HG03354 (cell line): ENCODE results near the gene MON1B.

Experiments
- ATAC-seq: cut with Tn5 transposase; IDR thresholded peaks from one replicate; pipeline ENCODE4 v1.9.1; 2021; ENCODE audit warnings: mild to moderate bottlenecking; ENCODE audit not compliant: unreplicated experiment, poor library complexity, severe bottlenecking

The MON1B gene

DNA sequence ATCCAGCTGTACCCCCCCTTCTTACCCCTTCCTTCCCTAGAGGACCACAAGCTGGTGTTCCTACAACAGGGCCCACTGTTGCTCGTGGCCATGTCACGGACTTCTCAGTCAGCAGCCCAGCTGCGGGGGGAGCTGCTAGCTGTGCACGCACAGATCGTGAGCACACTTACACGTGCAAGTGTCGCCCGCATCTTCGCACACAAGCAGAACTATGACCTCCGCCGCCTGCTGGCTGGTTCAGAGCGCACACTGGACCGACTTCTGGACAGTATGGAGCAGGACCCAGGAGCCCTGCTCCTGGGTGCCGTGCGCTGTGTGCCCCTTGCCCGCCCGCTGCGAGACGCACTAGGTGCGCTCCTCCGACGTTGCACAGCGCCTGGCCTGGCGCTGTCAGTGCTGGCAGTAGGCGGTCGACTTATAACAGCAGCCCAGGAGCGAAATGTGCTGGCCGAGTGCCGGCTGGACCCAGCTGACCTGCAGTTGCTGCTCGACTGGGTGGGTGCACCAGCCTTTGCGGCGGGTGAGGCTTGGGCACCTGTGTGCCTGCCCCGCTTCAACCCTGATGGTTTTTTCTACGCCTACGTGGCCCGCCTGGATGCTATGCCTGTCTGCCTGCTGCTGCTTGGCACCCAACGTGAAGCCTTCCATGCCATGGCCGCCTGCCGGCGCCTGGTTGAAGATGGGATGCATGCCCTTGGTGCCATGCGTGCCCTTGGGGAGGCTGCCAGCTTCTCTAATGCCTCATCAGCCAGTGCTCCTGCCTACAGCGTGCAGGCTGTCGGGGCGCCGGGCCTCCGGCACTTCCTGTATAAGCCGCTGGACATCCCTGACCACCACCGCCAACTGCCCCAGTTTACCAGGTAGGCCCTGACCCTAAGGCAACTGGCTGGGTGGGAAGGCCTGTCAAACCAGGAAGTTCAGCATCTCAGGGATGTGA is 3.6 kb downstream of the MON1B start:
- no peak for ATAC-seq

DNA sequence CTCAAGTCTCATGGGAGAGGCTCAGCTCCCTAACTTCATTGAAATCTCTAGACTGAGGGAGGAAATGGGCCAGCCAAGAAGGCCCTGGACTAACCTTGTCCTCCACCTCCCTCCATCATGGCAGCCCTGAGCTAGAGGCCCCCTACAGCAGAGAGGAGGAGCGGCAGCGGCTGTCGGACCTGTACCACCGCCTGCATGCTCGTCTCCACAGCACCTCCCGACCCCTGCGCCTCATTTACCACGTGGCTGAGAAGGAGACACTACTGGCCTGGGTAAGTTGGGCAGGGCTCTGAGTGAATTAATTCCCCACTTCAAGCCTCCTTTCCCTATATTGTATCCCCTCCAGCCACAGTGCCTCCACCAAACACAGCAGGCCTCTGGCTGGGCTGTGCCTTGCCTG is 4.4 kb downstream of the MON1B start:
- no peak for ATAC-seq

DNA sequence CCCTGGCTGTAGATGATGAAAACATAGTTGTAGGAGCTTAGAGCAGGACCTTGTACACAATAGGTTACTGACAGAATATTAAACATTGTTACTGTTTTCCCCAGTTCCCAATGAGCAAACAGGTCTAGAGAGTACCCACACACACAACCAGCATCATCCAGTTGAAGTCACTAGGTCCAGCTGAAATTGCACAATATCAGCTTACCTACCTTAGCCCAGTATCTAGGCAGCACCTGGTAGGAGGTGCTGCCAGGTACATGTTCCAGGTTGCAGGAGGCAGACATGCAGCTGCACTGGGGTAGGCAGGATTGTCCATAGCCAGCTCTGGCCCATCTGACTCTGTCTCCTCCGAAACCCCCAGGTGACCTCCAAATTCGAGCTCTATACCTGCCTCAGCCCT is 6.8 kb downstream of the MON1B start:
- no peak for ATAC-seq

DNA sequence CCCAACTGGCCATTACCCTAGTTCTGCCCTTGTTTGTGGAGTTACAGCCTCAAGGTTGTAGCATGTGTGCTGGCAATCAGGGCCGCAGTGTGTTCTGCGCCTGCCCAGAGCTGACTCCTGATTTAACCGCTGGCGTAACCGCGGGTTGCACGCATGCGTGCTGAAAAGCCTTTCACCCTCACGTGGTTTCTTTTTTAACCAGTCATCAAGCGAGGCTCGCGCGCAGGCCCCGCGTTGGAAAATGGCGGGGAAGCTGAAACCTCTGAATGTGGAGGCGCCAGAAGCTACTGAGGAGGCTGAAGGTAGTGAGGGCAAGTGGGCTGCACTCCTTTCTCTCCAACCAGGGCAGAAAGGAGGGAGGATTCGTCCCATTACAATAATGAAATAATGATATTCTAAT is 8.2 kb downstream of the MON1B start, which contains the start of gene SYCE1L:
Gene SYCE1L (plus strand): TSS at position 198 of the 400 bp plus-strand sequence. CDS start 44 bp downstream, at position 242.
- no peak for ATAC-seq

DNA sequence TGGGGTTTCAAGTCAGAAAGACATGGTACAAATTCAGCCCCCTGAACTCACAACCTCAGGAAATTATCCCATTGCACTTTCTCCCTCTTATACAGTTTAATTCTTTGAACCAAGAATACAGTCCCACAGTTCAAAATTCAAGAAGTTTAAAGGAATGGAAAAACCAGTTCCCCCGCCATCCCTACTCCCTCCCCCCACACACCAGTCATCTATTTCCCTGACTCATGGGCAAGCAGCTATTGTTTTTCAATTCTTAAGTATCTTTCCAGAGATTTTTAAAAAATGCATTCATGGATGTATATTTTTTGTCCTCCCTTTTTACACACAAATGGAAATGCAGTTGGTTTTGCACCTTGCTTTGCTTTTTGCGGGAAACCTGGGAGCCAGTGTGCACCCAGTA is 15.5 kb downstream of the MON1B start:
- no peak for ATAC-seq

DNA sequence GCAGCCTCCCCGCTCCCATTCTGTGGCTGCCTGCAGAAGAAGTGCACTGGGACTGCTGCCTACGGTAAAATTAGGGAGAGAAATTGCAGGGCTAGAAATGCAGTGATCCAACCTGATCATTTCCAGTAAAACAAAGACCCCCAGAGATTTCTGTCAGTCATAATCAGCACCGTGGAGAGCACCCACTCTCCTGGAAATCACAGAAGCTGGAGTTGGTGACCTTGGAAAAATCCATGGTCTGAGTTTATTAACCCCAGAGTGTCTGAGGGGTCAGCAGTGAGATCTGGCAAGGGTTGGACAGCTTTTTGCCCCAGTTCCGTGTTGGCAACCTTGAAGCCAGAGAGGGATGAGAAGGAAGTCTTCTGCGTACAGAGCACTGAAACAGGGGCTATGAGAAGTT is 16.0 kb downstream of the MON1B start:
- ATAC-seq, result no peak

DNA sequence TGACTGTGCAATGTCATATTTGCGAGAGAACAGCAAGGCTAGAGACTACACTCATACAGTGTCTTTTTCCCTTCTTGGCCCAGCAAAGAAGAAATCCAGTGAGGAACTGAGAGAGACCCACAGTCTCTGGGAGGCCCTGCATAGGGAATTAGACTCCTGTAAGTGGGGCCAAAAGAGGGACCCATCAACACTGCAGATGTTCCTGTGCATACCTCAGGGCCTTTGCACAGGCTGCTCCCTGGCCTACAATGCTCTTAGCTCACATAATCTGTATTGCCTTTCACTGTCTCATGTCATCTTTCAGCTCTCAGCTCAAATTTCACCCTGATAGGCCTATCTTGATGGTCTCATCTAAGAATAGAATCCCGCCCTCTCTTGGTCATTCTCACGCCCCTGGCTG is 17.4 kb downstream of the MON1B start:
- no peak for ATAC-seq

DNA sequence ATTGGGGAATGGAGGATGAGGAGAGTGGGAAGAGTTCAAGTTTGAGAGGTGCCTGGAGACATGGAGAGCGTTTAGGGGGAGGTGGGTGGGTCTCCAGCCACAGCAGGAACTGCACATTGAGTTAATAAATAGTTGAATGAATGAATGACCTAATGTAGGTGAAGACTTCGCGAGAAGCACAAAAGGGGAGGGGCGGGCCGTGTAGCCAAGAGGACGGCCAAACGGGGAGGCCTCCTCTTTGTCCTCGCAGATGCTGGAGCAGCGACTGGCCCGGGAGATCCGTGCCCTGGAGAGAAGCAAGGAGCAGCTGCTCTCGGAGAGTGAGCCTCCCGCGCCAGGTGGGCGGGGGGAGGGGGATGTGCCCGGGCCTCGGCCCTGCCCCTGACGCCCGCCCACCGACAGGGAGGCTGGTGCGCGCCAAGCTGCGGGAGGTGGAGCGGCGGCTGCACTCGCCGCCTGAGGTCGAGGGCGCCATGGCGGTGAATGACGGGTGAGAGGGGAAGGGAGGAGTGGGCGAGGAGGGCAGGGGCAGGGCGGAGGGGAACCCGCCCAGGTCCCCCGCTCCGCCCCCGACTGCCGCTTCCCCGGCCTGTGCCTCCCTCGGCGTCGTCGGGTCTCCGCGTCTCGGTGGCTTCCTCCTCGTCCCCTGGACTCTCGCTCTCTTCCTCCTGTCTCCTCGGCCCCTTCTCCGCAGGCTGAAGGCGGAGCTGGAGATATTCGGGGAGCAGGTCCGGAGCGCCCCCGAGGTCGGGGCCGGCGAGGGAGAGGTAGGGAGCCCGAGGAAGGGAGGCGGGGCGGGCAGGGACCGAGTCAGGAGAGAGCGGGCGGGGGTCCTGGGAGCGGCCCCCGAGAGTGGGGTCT is 21.1 kb downstream of the MON1B start:
- peak; percentile 76 for ATAC-seq

DNA sequence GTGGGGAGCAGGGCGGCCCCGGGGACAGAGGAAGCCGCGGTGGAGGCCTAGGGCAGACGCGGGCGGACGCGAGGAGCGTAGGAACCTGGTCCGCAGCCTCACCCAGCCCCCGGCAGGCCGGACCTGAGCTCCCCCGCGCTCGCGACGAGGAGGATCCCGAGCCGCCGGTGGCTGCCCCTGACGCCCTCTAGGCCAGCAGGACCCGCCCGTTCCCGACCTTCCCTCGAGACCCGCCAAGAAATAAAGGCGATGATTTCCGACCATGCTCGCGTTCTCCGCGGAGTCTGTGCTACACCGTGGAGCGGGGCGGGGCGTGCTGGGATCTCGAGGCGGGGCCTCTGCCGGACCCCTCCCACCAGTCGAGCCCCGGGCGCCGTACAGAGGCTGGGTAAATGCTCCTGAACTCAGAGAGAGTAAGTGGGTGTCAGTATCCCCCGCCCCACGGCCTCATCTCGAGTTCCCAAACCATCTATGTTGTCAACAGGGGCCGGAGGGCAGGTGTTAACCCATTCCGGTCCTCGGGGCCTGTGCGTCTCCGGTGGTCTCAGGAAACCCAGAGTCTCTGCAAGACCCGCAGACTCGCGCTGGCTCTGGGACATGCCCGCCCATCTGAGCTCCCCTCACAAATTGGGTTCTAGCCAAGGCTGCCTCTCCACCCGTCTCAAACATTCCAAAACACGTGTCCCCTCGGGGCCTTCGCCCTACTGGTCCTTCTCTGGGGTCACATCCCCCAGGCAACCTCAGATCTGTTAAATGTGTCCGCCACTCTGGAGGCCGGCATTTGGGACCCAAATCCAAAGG is 22.0 kb downstream of the MON1B start:
- ATAC-seq, result peak; percentile 74

DNA sequence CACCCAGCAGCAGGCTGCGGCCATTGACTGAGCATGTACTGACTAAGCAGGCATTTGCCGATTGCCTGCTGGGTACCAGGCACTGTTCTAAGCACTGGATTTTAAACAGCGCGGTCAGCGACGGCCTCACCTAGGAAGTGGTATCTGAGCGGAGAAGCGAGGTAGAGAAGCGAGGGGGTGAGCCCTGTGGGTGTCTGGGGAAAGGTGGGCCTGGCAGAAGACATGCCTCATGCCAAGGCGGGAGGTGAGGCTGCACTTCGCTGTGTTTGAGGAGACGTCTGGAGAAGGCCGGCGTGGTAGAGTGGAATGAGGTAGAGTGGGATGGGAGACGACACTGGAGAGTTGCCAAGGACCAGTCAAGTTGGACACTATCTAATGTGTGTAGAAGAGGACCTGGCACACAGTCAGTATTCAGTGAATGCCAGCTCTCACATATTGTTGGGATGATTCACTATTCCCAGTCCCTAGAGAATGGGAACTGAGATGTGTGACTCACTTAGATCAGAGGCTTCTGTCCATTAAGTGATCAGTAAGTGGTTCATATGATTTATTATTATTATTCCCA is 22.6 kb downstream of the MON1B start:
- no peak for ATAC-seq

DNA sequence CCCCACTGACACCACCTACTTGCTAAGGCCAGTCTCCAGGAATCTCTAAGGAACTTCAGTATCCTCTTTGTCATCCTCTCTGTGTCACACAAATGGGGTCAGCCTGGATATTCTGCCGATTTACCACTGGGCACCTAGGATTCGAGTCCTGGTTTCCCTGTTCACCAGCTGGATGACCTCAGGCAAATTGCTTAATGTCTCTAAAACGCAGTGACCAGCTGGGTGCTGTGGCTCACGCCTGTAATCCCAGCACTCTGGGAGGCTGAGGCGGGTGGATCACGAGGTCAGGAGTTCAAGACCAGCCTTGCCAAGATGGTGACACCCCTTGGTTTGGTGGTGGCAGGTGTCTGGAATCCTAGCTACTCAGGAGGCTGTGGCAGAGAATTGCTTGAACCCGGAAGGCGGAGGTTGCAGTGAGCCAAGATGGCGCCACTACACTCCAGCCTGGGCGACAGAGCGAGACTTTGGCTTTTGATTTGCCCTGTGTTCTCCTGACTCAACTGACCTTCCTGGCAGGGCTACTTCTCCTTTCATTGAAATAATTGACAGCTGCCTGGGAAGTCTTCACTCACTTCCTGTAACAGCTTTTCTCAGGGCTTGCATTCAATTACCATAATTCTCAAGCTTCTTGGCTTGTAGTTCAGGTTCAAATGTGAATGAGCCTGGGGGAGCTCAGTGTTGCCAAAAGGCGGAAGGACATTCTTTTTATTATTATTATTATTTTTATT is 23.6 kb downstream of the MON1B start:
- ATAC-seq, result no peak

DNA sequence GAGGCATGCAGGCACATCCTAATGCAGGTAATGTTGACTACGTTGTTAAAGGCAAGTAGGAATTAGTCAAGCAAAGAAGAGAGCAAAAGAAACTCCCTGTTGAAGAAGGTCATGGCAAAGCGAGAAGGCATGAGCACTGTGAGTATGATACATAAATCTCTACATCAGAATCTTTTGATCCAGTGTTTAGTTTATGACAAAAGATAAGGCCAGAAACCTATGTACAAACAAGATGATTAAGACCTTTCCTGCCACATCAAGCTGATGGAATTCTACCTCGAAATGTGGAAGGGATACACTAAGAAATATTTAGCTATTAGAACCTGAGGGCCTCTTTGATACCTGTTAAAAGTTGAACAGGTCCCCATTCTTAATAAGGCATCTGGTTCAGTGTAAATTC is 28.4 kb downstream of the MON1B start:
- no peak for ATAC-seq

DNA sequence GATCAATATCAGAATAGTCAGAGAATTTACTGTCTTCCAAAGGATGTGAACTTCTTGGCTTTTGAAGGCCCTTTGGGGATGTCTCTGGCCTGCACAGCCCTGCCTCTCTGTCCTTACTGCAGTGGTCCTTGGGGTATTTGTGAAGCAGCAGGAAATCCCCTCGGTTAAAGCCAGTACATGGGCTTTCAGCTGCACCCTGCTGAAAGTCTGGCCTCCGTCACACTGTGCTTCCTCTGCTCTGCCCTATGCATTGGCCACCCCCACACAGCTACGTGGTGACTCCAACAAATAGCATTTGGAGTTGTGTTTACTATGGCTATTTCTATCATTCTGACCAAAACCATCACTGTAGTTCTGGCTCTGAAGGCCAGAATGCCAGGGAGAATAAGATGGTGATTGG is 29.4 kb downstream of the MON1B start:
- no peak for ATAC-seq

DNA sequence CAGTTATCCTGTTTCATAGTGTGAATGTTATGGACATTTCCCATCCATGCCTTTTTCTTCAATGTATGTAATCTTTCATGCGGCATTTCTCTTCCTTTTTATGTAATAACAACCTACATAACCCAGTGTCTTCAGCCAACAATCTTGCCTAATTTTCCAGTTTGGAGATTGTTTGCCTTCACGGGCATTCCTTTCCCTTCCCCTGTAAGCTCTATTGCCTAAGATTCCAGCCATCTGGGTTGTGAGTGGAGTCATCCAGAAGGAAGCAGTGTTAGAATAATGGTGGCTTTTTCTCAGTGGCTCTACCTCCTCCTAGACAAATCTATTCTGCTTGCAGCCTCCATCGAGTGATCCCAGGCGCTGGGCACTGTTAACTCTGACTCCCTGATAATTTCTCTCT is 30.5 kb downstream of the MON1B start:
- ATAC-seq, result no peak

DNA sequence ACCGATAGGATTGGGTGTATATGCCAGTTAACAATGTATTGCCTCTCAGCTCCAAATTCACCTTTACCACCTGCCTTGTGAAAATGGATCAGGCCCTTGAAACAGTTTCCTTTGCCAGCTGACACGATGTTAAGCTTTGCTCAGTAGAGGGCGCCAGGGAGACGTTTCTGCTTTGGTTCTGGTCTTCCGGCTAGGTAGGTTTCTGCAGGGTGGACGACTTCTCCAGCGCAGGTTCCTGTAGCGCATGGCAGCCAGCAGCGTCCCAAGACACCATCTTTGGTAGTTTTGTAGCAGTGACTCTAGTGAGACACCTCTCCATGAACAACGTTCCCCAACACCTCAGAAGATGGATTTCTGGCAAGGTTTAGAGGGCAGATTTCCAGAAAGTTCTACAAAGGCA is 32.2 kb downstream of the MON1B start:
- no peak for ATAC-seq

DNA sequence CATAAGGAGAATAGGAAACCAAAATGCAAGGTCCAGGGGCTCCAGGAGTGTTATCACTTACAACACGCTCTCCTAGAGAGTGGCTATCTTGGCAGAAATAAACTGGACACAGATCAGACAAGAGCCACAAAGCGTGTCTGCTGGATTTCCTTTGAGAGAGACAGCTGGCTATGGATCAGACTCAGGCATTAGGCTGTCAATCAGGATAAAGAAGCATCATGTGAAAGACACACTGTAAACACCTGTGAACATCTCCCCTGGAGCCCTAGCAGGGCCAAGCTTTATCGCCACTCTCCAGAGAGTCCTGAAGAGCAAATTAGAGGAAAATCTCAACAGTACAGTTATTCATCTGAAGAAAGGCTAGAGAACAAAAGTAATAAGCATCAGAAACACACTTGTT is 34.2 kb downstream of the MON1B start:
- no peak for ATAC-seq

DNA sequence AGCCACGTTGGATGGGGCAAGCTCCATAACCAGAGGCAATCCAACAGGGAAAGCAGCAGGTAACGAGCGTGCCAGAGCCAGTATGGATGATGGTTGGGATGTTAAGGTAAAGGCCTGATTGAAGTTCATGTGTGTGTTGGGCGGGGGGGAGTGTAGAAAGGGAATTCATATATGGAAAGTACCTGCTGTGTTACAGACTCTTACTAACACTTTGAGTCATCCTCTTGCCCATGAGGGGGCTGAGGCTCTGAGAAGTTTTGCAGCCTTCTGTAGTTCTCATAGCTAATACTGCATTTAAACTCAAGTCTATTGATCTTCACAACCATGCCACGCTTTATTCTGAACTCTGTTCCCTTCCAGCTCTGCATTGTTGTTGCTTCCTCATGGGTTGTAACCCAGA is 36.8 kb downstream of the MON1B start:
- peak; percentile 79 for ATAC-seq

DNA sequence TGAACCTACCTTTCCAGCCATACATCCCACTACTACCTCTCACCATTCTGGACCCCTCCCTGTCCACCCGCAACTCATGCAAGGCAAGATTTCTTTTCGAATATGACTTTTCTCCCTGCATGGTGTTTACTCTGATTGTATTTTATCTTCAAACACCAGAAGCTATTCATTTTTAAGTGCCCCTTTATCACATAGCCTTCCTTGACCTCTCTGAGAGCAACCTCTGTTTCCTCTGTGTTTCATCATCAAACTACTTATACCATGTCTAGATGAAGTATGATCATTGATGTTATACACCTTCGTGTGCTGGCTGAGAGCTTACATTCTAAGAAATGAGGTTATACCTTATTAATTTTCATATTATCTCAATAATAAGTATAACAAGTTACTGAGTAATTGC is 40.1 kb downstream of the MON1B start:
- ATAC-seq, result no peak
